Duodenal mucosa (tissue), 2 donors: Measurements from ENCODE around the gene IL10.

Experiments used
- H3K27ac ChIP-seq: one replicate; pipeline ENCODE4 v1.7.0; 2013; ENCODE audit warnings: low read depth, low read length
- H3K27me3 ChIP-seq, 2 donors: one replicate each; pipeline ENCODE4 v1.7.0; 2013; ENCODE audit warnings: low read length in 2 of 2, control low read depth in 1 of 2; ENCODE audit not compliant: insufficient read depth in 2 of 2, control insufficient read depth in 1 of 2
- H3K36me3 ChIP-seq, 2 donors: one replicate each; pipeline ENCODE4 v1.7.0; 2013; ENCODE audit warnings: low read length in 2 of 2, control low read depth in 1 of 2; ENCODE audit not compliant: insufficient read depth in 2 of 2, control insufficient read depth in 1 of 2
- H3K4me1 ChIP-seq, 2 donors: one replicate each; pipeline ENCODE4 v1.7.0; 2013; ENCODE audit warnings: low read length in 2 of 2, control low read depth in 1 of 2; ENCODE audit not compliant: insufficient read depth in 2 of 2, control insufficient read depth in 1 of 2
- H3K4me3 ChIP-seq, 2 donors: one replicate each; pipeline ENCODE4 v1.7.0; 2013; ENCODE audit warnings: low read length in 2 of 2, low read depth in 1 of 2
- H3K9ac ChIP-seq, 2 donors: one replicate each; pipeline ENCODE4 v1.7.0; 2013; ENCODE audit warnings: low read length in 2 of 2, low read depth in 1 of 2
- H3K9me3 ChIP-seq, 2 donors: one replicate each; pipeline ENCODE4 v1.7.0; 2013; ENCODE audit warnings: low read length in 2 of 2, control low read depth in 1 of 2; ENCODE audit not compliant: control insufficient read depth in 1 of 2

Gene IL10

GRCh38 chr1:206752481-206752880, 19.8 kb downstream of the IL10 start:
- H3K9me3 ChIP-seq, result no peaks in the 10 kb centered on the region
- no peak overlapping the region for H3K27ac ChIP-seq
- H3K9ac ChIP-seq, result no peak overlapping the region
- peaks cover 0 to 4% of the 10 kb centered on the region in 2 donors for H3K27me3 ChIP-seq
- H3K4me1 ChIP-seq, result no peaks in the 10 kb centered on the region
- no peak overlapping the region for H3K4me3 ChIP-seq
- H3K36me3 ChIP-seq, result no peaks in the 10 kb centered on the region

- Histone ChIP-seq H3K9me3 (no peaks in the 10 kb centered on the region), H3K27ac (no peak overlapping the region), H3K4me3 (no peak overlapping the region), H3K9ac (no peak overlapping the region), H3K36me3 (no peaks in the 10 kb centered on the region), H3K4me1 (no peaks in the 10 kb centered on the region), H3K27me3 (peaks cover 0 to 4% of the 10 kb centered on the region in 2 donors)
These were observed 20.4 kb downstream of the IL10 start for GRCh38 chr1:206751891-206752290.

- Histone ChIP-seq H3K27me3 (peaks cover 0 to 4% of the 10 kb centered on the region in 2 donors), H3K4me3 (no peak overlapping the region), H3K27ac (no peak overlapping the region), H3K36me3 (no peaks in the 10 kb centered on the region), H3K4me1 (no peaks in the 10 kb centered on the region), H3K9ac (no peak overlapping the region), H3K9me3 (no peaks in the 10 kb centered on the region)
These were observed 23.8 kb downstream of the IL10 start for GRCh38 chr1:206748348-206749030.

GRCh38 chr1:206745301-206745700, 27.0 kb downstream of the IL10 start:
- no peak overlapping the region for H3K4me3 ChIP-seq

GRCh38 chr1:206744683-206745082, 27.6 kb downstream of the IL10 start:
- Histone ChIP-seq H3K4me3 (no peak overlapping the region), H3K9ac (no peak overlapping the region)

More at GRCh38 chr1:206745301-206745700, 27.0 kb downstream of the IL10 start:
- Histone ChIP-seq H3K36me3 (no peaks in the 10 kb centered on the region), H3K9ac (no peak overlapping the region), H3K27ac (no peak overlapping the region), H3K9me3 (no peaks in the 10 kb centered on the region), H3K27me3 (no peaks in the 10 kb centered on the region), H3K4me1 (no peaks in the 10 kb centered on the region)

GRCh38 chr1:206742719-206743383, 29.4 kb downstream of the IL10 start:
- Histone ChIP-seq H3K9ac (no peak overlapping the region), H3K27me3 (no peaks in the 10 kb centered on the region), H3K9me3 (no peaks in the 10 kb centered on the region), H3K27ac (no peak overlapping the region), H3K4me3 (no peak overlapping the region), H3K4me1 (peaks cover 4 to 7% of the 10 kb centered on the region in 2 donors), H3K36me3 (no peaks in the 10 kb centered on the region)

More at GRCh38 chr1:206744683-206745082, 27.6 kb downstream of the IL10 start:
- Histone ChIP-seq H3K27me3 (no peaks in the 10 kb centered on the region), H3K9me3 (no peaks in the 10 kb centered on the region), H3K36me3 (no peaks in the 10 kb centered on the region), H3K4me1 (no peaks in the 10 kb centered on the region), H3K27ac (no peak overlapping the region)

GRCh38 chr1:206741142-206741701, 31.1 kb downstream of the IL10 start:
- H3K9ac ChIP-seq, result no peak overlapping the region
- peaks cover 11 to 13% of the 10 kb centered on the region in 2 donors for H3K4me1 ChIP-seq
- no peaks in the 10 kb centered on the region for H3K9me3 ChIP-seq
- H3K4me3 ChIP-seq, result no peak overlapping the region
- H3K36me3 ChIP-seq, result no peaks in the 10 kb centered on the region
- H3K27me3 ChIP-seq, result no peaks in the 10 kb centered on the region
- no peak overlapping the region for H3K27ac ChIP-seq

GRCh38 chr1:206739411-206740076, 32.8 kb downstream of the IL10 start:
- H3K27me3 ChIP-seq, result no peaks in the 10 kb centered on the region
- H3K4me3 ChIP-seq, result no peak overlapping the region

GRCh38 chr1:206738370-206739366, 33.6 kb downstream of the IL10 start:
- Histone ChIP-seq H3K36me3 (peaks cover 13 to 18% of the 10 kb centered on the region in 2 donors), H3K4me1 (peaks cover 13 to 15% of the 10 kb centered on the region in 2 donors)

More at GRCh38 chr1:206739411-206740076, 32.8 kb downstream of the IL10 start:
- no peak overlapping the region for H3K9ac ChIP-seq
- H3K36me3 ChIP-seq, result peaks cover 13 to 15% of the 10 kb centered on the region in 2 donors
- H3K27ac ChIP-seq, result no peak overlapping the region
- H3K4me1 ChIP-seq, result peaks cover 13 to 15% of the 10 kb centered on the region in 2 donors
- H3K9me3 ChIP-seq, result no peaks in the 10 kb centered on the region

More at GRCh38 chr1:206738370-206739366, 33.6 kb downstream of the IL10 start:
- H3K27ac ChIP-seq, result no peak overlapping the region
- no peaks in the 10 kb centered on the region for H3K27me3 ChIP-seq
- H3K9ac ChIP-seq, result no peak overlapping the region
- no peaks in the 10 kb centered on the region for H3K9me3 ChIP-seq
- no peak overlapping the region for H3K4me3 ChIP-seq
